GM12878 (cell line): ENCODE results near the gene MYOC. TPM values are rescaled to one million over a fixed set of nuclear protein-coding genes. Genes with fewer than 3 reads are reported as not detected.

ENCODE experiments used
- ATAC-seq: fragments of 200-7000 bp; cut with Tn5 transposase; 3 replicates; pipeline ENCODE4 v1.9.1; 2020; ENCODE audit warnings: mild to moderate bottlenecking, moderate library complexity
- BruUV-seq: library from RNA; stranded (reverse); fragments of 400-500 nt; replicated peaks from 2 replicates; lab custom pipeline; 2021; lab: Mats Ljungman, UMichigan
- CTCF ChIA-PET: fragments of 300-600 bp; sonication (Branson Sonifier 250); formaldehyde crosslinking; extraction: SDS; loops from one replicate; lab custom pipeline; 2021; ENCODE audit warnings: inconsistent platforms; lab: Yijun Ruan, JAX
- POLR2A ChIA-PET: fragments of 350-600 bp; formaldehyde crosslinking; extraction: SDS; loops from one replicate; lab custom pipeline; 2021; ENCODE audit warnings: inconsistent platforms; lab: Charles Lee
- RAD21 ChIA-PET: fragments of 300-600 bp; sonication (Branson Sonifier 250); formaldehyde crosslinking; loops from one replicate; lab custom pipeline; 2023; ENCODE audit warnings: antibody characterized with exemption; ENCODE audit not compliant: unreplicated experiment; lab: Charles Lee
- SMC1A ChIA-PET: fragments of 300-600 bp; sonication (Branson Sonifier 250); formaldehyde crosslinking; loops from one replicate; lab custom pipeline; 2023; ENCODE audit not compliant: unreplicated experiment, uncharacterized antibody; lab: Charles Lee
- DNase-seq: peaks from one replicate; pipeline ENCODE4 v3.0.0-alpha.2; 2011; ENCODE audit warnings: low read depth, low spot score
- FAIRE-seq: peaks from 3 replicates; lab custom pipeline; 2011; peaks lifted over from hg19 to GRCh38; lab: Jason Lieb, UNC
- H2AFZ ChIP-seq: 2 replicates; pipeline ENCODE4 v1.6.0; 2011; ENCODE audit warnings: low read depth, low read length, control low read depth; ENCODE audit not compliant: control insufficient read depth
- H3K27ac ChIP-seq: 2 replicates; pipeline ENCODE4 v1.5.1; 2011; ENCODE audit warnings: control low read depth; ENCODE audit not compliant: control insufficient read depth, insufficient read depth
- H3K27me3 ChIP-seq, 2 experiments: replicated peaks in 1 of 2; 2 replicates each; pipeline versions ENCODE4 v1.6.0 to v1.6.1; 2011; ENCODE audit warnings: low read length in 1 of 2; ENCODE audit not compliant: control insufficient read depth in 2 of 2, insufficient read depth in 2 of 2
- H3K36me3 ChIP-seq, 2 experiments: 2 replicates each; pipeline ENCODE4 v1.5.1; 2011; ENCODE audit warnings: low read length in 1 of 2; ENCODE audit not compliant: control insufficient read depth in 2 of 2, insufficient read depth in 2 of 2
- H3K4me1 ChIP-seq: 2 replicates; pipeline ENCODE4 v1.6.1; 2011; ENCODE audit warnings: mild to moderate bottlenecking, low read length, moderate library complexity, mixed read lengths; ENCODE audit not compliant: control insufficient read depth, insufficient read depth
- H3K4me2 ChIP-seq: 2 replicates; pipeline ENCODE4 v1.6.0; 2011; ENCODE audit warnings: control low read depth; ENCODE audit not compliant: control insufficient read depth, insufficient read depth
- H3K4me3 ChIP-seq: fragments of 200-600 bp; sonication (generic); 2 replicates; pipeline ENCODE4 v1.5.1; 2016
- H3K79me2 ChIP-seq: 2 replicates; pipeline ENCODE4 v1.6.0; 2011; ENCODE audit warnings: low read length; ENCODE audit not compliant: control insufficient read depth, insufficient read depth
- H3K9ac ChIP-seq: 2 replicates; pipeline ENCODE4 v1.8.0; 2011; ENCODE audit warnings: low read length, control low read depth, mixed read lengths; ENCODE audit not compliant: control insufficient read depth, insufficient read depth
- H3K9me3 ChIP-seq: replicated peaks from 3 replicates; pipeline ENCODE4 v1.5.1; 2011; ENCODE audit warnings: mild to moderate bottlenecking, low read length; ENCODE audit not compliant: control insufficient read depth, insufficient read depth
- H4K20me1 ChIP-seq: 2 replicates; pipeline ENCODE4 v1.6.0; 2011; ENCODE audit not compliant: control insufficient read depth, insufficient read depth
- CBX3 ChIP-seq: fragments of 200-600 bp; sonication (generic); IDR thresholded peaks from 2 replicates; pipeline ENCODE4 v1.6.1; 2016; ENCODE audit warnings: low read depth, borderline replicate concordance
- CBX5 ChIP-seq: sonication (generic); IDR thresholded peaks from 2 replicates; pipeline ENCODE4 v1.6.1; 2016; ENCODE audit warnings: low read depth, moderate library complexity, mild to moderate bottlenecking, inconsistent platforms
- CEBPB ChIP-seq, 2 experiments: fragments of 150-350 bp in 1 of 2; IDR thresholded peaks; 2 replicates each; pipeline ENCODE4 v1.6.1; 2012 to 2014; ENCODE audit warnings: low read depth in 2 of 2, low read length in 2 of 2, borderline replicate concordance in 1 of 2, inconsistent platforms in 1 of 2
- CHD2 ChIP-seq: IDR thresholded peaks from 2 replicates; pipeline ENCODE4 v1.6.1; 2011; ENCODE audit warnings: low read depth, low read length, improper control_type of control experiment, borderline replicate concordance
- FOS ChIP-seq: IDR thresholded peaks from 3 replicates; pipeline ENCODE4 v1.6.1; 2011; ENCODE audit warnings: borderline replicate concordance; ENCODE audit not compliant: insufficient read length; ENCODE audit errors: extremely low read depth
- IKZF1 ChIP-seq: fragments of 450-650 bp; conservative IDR thresholded peaks from 2 replicates; pipeline ENCODE4 v1.6.1; 2017; ENCODE audit warnings: antibody characterized with exemption, mild to moderate bottlenecking
- MTA2 ChIP-seq: fragments of 450-650 bp; IDR thresholded peaks from 2 replicates; pipeline ENCODE4 v1.6.1; 2016; ENCODE audit warnings: low read depth, mild to moderate bottlenecking, moderate library complexity
- NFYB ChIP-seq: IDR thresholded peaks from 2 replicates; pipeline ENCODE4 v1.6.1; 2011; ENCODE audit warnings: low read depth, mild to moderate bottlenecking, low read length, improper control_type of control experiment, moderate library complexity; ENCODE audit not compliant: insufficient read depth
- PAX5 ChIP-seq: IDR thresholded peaks from 2 replicates; pipeline ENCODE4 v1.6.1; 2011; ENCODE audit warnings: low read depth, low read length, borderline replicate concordance
- PAX8 ChIP-seq: fragments of 450-650 bp; IDR thresholded peaks from 2 replicates; pipeline ENCODE4 v1.6.1; 2017; ENCODE audit warnings: mild to moderate bottlenecking, moderate library complexity
- TAF1 ChIP-seq: IDR thresholded peaks from 2 replicates; pipeline ENCODE4 v1.6.1; 2011; ENCODE audit warnings: mild to moderate bottlenecking, low read depth, low read length, borderline replicate concordance
- TCF7 ChIP-seq: IDR thresholded peaks from 2 replicates; pipeline ENCODE4 v1.6.1; 2014; ENCODE audit warnings: antibody characterized with exemption, borderline replicate concordance
- ZNF274 ChIP-seq: IDR thresholded peaks from one replicate; pipeline ENCODE4 v1.8.0; 2011; ENCODE audit not compliant: insufficient read length, insufficient read depth
- ZSCAN29 ChIP-seq: fragments of 450-650 bp; IDR thresholded peaks from 2 replicates; pipeline ENCODE4 v1.6.1; 2017; ENCODE audit warnings: mild to moderate bottlenecking, moderate library complexity
- in situ Hi-C: fragments of 300-500 bp; cut with MboI; formaldehyde crosslinking; loops from 9 replicates; pipeline ENCODE4 v1.14.3; 2018; ENCODE audit warnings: mixed read lengths
- intact Hi-C: fragments of 100-400 bp; cut with micrococcal nuclease; formaldehyde crosslinking; loops from one replicate; pipeline ENCODE4 v1.14.2; 2022; ENCODE audit not compliant: unreplicated experiment
- polyA plus RNA-seq, 11 experiments: library from polyadenylated mRNA; depleted of rRNA in 4 of 11; unstranded in 6 of 11; stranded (reverse) in 5 of 11; fragments of >200 nt; fragmentation: Nextera tagmentation in 4 of 11; fragmentation: Illumina TruSeq in 1 of 11; extraction: Ambion mirVana in 4 of 11; extraction: Trizol in 1 of 11; gene quantifications; 1 replicate in 1 of 11; 2 replicates in 10 of 11; pipeline versions ENCODE4 v1.2.1 to v1.2.3, GENCODE V29; 2011 to 2016; ENCODE audit warnings: inconsistent platforms in 2 of 11, missing spikeins in 2 of 11, low read depth in 1 of 11
- total RNA-seq, 4 experiments: library from RNA; depleted of rRNA in 3 of 4; stranded (reverse); fragments of >200 nt in 3 of 4; fragmentation: Illumina TruSeq in 1 of 4; extraction: Trizol in 1 of 4; gene quantifications; 2 replicates each; pipeline versions ENCODE4 v1.2.1 to v1.2.3, GENCODE V29; 2013 to 2021

Gene MYOC
- total and polyA plus RNA-seq, 10 of the 15 experiments (the other 5 are each of a cell fraction or from before 2014, with no cell fraction given) = not detected

DNA sequence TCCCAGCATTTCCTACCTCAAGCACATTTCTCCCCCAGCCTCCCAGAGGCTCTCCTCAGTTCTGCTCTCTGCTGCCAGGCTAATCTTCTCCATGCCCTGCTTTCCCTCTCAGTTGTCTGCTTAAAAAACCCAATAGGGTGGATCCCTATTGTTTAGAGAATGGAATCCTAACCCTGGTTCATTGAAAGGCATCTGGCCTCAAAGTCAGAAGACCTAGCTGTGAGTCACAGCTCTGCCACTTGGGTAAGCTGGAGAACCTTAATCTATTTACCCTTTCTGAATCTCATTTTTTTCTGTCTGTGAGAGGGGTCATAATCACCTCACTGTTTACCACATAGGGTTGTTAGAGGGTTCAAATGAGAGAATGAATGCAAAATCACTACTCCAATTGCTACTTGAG lies 12.5 kb upstream of the MYOC start:
- no peaks in the 10 kb centered on the region for H3K4me1 ChIP-seq
- no peak overlapping the region for H3K4me3 ChIP-seq
- H3K4me2 ChIP-seq = no peak overlapping the region
- no peaks in the 10 kb centered on the region for H4K20me1 ChIP-seq
- H3K9me3 ChIP-seq = no peaks in the 10 kb centered on the region
- in situ Hi-C loops (no loop called here), intact Hi-C loops (no loop called here)
- ChIA-PET RAD21 (no interaction called here), POLR2A (no interaction called here), CTCF (interaction anchor here (1.9 kb wide), 1 partner anchor 10 kb away, joined by 8 read pairs; no protein-coding TSS in a partner anchor), SMC1A (interaction anchor here (0.7 to 1.2 kb wide), 2 partner anchors 20 to 81 kb away, joined by 3 read pairs; no protein-coding TSS in a partner anchor)
- no peaks in the 10 kb centered on the region for H3K79me2 ChIP-seq
- H3K36me3 ChIP-seq = no peaks in the 10 kb centered on the region
- BruUV-seq = no TSS peak
- no peak overlapping the region for H3K9ac ChIP-seq
- H2AFZ ChIP-seq = no peak overlapping the region
- H3K27me3 ChIP-seq = no peaks in the 10 kb centered on the region; a peak in 1 of 4 replicates
- H3K27ac ChIP-seq = no peak overlapping the region
- DNase-seq = no peak
- no peak for ATAC-seq
- no peak for FAIRE-seq
- TF ChIP-seq CHD2 (no peak), ZNF274 (no peak), PAX8 (no peak), NFYB (no peak), MTA2 (no peak), CBX5 (no peak), ZSCAN29 (no peak), PAX5 (no peak), IKZF1 (no peak), CEBPB (IDR thresholded peaks at IDR 0.05; ENCODE audit: borderline replicate concordance in 1 of 2, low read depth in 2 of 2, low read length in 2 of 2) (no peak), CBX3 (no peak), TCF7 (no peak), TAF1 (no peak), FOS (no peak)
